GM12865 (cell line): Measurements from ENCODE around the gene BCAR3.

ENCODE experiments used
- DNase-seq: peaks from one replicate; pipeline ENCODE4 v3.0.0; 2010; ENCODE audit warnings: low read depth
- H3K4me3 ChIP-seq: 2 replicates; pipeline ENCODE4 v1.5.1; 2011; ENCODE audit warnings: mild to moderate bottlenecking, low read depth, low read length, control low read depth
- TF ChIP-seq, protein P1 (sequence below): IDR thresholded peaks from 2 replicates; pipeline ENCODE4 v1.5.1; 2011; ENCODE audit warnings: low read length, control low read depth, low read depth, inconsistent platforms; ENCODE audit not compliant: insufficient read depth; ENCODE audit errors: missing control alignments

BCAR3 gene

DNA sequence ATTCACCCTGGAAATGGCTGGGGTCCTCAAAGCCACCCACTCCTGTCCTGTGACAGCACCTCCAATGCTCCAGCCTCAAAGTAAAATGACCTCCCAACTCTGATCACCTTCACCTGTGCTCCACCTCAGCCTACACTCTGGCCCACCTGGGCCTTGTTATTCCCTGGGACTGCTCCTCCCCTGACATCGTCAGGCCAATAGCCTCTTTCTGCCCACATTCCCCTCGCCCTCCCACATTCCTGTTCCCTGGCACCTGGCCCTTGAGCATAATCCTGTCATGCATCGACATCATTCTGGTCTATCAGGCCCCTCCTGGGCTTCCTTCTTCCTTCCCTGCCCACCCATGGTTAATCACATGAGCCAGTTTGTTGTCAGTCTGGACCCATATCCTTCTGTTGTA lies 13.2 kb upstream of the BCAR3 start:
- no peak for DNase-seq
- TF ChIP-seq, protein P1, sequence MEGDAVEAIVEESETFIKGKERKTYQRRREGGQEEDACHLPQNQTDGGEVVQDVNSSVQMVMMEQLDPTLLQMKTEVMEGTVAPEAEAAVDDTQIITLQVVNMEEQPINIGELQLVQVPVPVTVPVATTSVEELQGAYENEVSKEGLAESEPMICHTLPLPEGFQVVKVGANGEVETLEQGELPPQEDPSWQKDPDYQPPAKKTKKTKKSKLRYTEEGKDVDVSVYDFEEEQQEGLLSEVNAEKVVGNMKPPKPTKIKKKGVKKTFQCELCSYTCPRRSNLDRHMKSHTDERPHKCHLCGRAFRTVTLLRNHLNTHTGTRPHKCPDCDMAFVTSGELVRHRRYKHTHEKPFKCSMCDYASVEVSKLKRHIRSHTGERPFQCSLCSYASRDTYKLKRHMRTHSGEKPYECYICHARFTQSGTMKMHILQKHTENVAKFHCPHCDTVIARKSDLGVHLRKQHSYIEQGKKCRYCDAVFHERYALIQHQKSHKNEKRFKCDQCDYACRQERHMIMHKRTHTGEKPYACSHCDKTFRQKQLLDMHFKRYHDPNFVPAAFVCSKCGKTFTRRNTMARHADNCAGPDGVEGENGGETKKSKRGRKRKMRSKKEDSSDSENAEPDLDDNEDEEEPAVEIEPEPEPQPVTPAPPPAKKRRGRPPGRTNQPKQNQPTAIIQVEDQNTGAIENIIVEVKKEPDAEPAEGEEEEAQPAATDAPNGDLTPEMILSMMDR = no peak
- H3K4me3 ChIP-seq = no peak overlapping the region

GRCh38 chr1:93694039-93694438 lies 12.4 kb upstream of the BCAR3 start:
- no peak overlapping the region for H3K4me3 ChIP-seq
- DNase-seq = no peak
- TF ChIP-seq, protein P1 = no peak

DNA sequence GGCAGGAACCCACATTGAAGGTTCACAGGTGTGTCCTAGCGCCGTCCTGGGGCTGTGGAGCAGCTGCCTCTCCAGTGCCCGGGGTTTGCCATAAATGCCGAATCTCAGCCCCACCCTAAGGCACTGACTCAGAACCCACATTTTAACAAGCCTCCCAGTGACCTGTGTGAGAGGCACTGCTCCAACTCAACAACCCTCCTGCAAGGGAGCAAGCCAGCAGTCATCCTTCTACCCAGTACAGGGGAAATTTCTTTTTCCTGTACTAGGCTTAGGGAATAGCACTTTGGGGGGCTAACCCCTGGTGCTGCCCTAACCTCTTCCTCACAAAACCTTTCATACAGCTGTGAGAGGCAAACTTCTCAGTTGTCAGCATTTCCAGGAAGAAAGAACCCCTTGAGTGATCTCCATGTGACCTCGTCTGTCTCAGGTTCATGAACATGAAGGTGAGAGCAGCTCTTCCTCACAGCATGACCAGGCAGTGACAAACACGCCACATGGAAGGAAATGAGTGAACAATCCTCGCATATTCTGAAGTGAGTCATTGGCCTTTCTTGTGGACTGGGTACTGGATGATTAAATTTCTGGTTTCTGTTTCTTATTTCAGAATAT lies 11.4 kb upstream of the BCAR3 start:
- no peak overlapping the region for H3K4me3 ChIP-seq
- DNase-seq = peak; percentile 80
- TF ChIP-seq, protein P1 = no peak

DNA sequence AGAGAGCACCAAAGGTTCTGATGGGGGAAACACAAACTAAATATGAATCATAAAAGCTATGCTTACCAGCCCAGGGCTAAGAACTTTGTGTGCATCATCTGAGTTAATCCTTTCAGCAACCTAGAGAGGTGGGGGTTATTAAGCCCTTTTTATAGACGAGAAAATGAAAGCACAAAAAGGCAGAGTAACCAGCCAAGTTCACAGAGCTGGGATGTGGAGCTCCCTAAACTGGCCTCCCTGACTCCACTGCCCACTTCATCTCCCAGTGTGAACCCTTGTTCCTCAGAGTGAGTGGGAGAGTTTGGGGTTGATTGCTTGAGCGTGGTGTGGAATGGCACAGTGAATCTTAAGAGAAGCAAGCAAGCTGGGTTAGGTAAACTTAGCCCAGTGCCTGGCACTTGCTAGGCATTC lies 10.8 kb upstream of the BCAR3 start:
- no peak overlapping the region for H3K4me3 ChIP-seq
- DNase-seq = no peak

DNA sequence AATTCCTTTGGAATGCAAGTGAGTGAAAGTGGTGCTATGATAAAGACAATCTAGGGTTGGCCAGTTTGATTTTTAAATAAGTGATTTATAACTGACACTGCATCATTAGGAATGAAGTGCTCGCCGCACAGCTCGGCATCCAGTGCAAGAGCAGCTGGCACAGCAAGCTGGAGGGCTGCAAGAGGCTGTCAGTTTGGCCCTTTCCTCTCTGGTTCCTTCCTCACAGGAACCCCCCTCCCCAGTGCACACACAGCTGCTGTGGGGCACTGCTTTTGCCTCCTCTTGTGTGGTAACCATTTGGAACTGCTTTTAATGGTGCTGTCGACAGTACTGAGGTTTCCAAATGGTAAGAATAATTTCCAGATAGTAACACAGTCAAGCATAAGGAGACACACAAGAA lies 10.4 kb upstream of the BCAR3 start:
- TF ChIP-seq, protein P1 = no peak
- H3K4me3 ChIP-seq = no peak overlapping the region
- no peak for DNase-seq

More for the DNA sequence above, 10.8 kb upstream of the BCAR3 start:
- TF ChIP-seq, protein P1 = no peak

- no peak for DNase-seq
- TF ChIP-seq, protein P1 = no peak
- H3K4me3 ChIP-seq = no peak overlapping the region
These were observed 9.5 kb upstream of the BCAR3 start for GRCh38 chr1:93690921-93691789.
